ENCODE measurements around the gene BRD1.

The BRD1 gene

GRCh38 chr22:49827853-49828598, at the start of gene BRD1:
Gene BRD1 (minus strand): TSS chr22:49827873. CDS start chr22:49824317, 3,556 bp downstream.
- H3K27me3 Mint-ChIP-seq = no peaks in the 10 kb centered on the region
- H3K4me1 Mint-ChIP-seq = peaks cover 45% of the 10 kb centered on the region
- H3K4me3 Mint-ChIP-seq = peak within 1 kb of the TSS; percentile 92
- H3K27ac Mint-ChIP-seq = peak within 1 kb of the TSS; percentile 96
- peaks cover 6% of the 10 kb centered on the region for H3K36me3 Mint-ChIP-seq
- peaks cover 3% of the 10 kb centered on the region for H3K9me3 Mint-ChIP-seq

- H3K36me3 Mint-ChIP-seq = peaks cover 28% of the 10 kb centered on the region
These were observed 45.7 kb upstream of the BRD1 start for GRCh38 chr22:49873228-49873940.

GRCh38 chr22:49872347-49872746, 44.7 kb upstream of the BRD1 start:
- Mint-ChIP-seq H3K9me3 (no peaks in the 10 kb centered on the region), H3K36me3 (peaks cover 29% of the 10 kb centered on the region), H3K4me3 (no peak overlapping the region), H3K27me3 (no peaks in the 10 kb centered on the region), H3K27ac (no peak overlapping the region), H3K4me1 (peaks cover 70% of the 10 kb centered on the region)

More at GRCh38 chr22:49873228-49873940, 45.7 kb upstream of the BRD1 start:
- Mint-ChIP-seq H3K4me3 (no peak overlapping the region), H3K4me1 (peaks cover 64% of the 10 kb centered on the region), H3K27me3 (no peaks in the 10 kb centered on the region), H3K27ac (no peak overlapping the region), H3K9me3 (no peaks in the 10 kb centered on the region)

GRCh38 chr22:49871482-49871881, 43.8 kb upstream of the BRD1 start:
- H3K9me3 Mint-ChIP-seq = peaks cover 1% of the 10 kb centered on the region
- H3K36me3 Mint-ChIP-seq = peaks cover 36% of the 10 kb centered on the region
- no peak overlapping the region for H3K27ac Mint-ChIP-seq
- no peaks in the 10 kb centered on the region for H3K27me3 Mint-ChIP-seq
- H3K4me1 Mint-ChIP-seq = peaks cover 75% of the 10 kb centered on the region
- no peak overlapping the region for H3K4me3 Mint-ChIP-seq

GRCh38 chr22:49869845-49870712, 42.4 kb upstream of the BRD1 start:
- Mint-ChIP-seq H3K27ac (peak overlapping the region; percentile 80), H3K4me1 (peaks cover 76% of the 10 kb centered on the region), H3K27me3 (no peaks in the 10 kb centered on the region), H3K9me3 (peaks cover 10% of the 10 kb centered on the region), H3K36me3 (peaks cover 35% of the 10 kb centered on the region), H3K4me3 (no peak overlapping the region)

- Mint-ChIP-seq H3K27ac (peak overlapping the region; percentile 66), H3K4me1 (peaks cover 75% of the 10 kb centered on the region), H3K4me3 (no peak overlapping the region), H3K27me3 (no peaks in the 10 kb centered on the region), H3K36me3 (peaks cover 36% of the 10 kb centered on the region), H3K9me3 (peaks cover 10% of the 10 kb centered on the region)
These were observed 41.6 kb upstream of the BRD1 start for GRCh38 chr22:49869086-49869830.

- Mint-ChIP-seq H3K9me3 (peaks cover 10% of the 10 kb centered on the region), H3K4me1 (peaks cover 77% of the 10 kb centered on the region), H3K4me3 (no peak overlapping the region), H3K36me3 (peaks cover 36% of the 10 kb centered on the region), H3K27ac (no peak overlapping the region), H3K27me3 (no peaks in the 10 kb centered on the region)
These were observed 39.9 kb upstream of the BRD1 start for GRCh38 chr22:49867303-49868265.

GRCh38 chr22:49866646-49867045, 39.0 kb upstream of the BRD1 start:
- peaks cover 36% of the 10 kb centered on the region for H3K36me3 Mint-ChIP-seq
- no peaks in the 10 kb centered on the region for H3K27me3 Mint-ChIP-seq
- no peak overlapping the region for H3K4me3 Mint-ChIP-seq
- peaks cover 77% of the 10 kb centered on the region for H3K4me1 Mint-ChIP-seq
- H3K27ac Mint-ChIP-seq = peak overlapping the region; percentile 46
- peaks cover 10% of the 10 kb centered on the region for H3K9me3 Mint-ChIP-seq

- peaks cover 36% of the 10 kb centered on the region for H3K36me3 Mint-ChIP-seq
- H3K27ac Mint-ChIP-seq = peak overlapping the region; percentile 46
- no peak overlapping the region for H3K4me3 Mint-ChIP-seq
- peaks cover 10% of the 10 kb centered on the region for H3K9me3 Mint-ChIP-seq
- H3K4me1 Mint-ChIP-seq = peaks cover 82% of the 10 kb centered on the region
- no peaks in the 10 kb centered on the region for H3K27me3 Mint-ChIP-seq
These were observed 38.5 kb upstream of the BRD1 start for GRCh38 chr22:49866134-49866533.

- Mint-ChIP-seq H3K36me3 (peaks cover 31% of the 10 kb centered on the region), H3K9me3 (peaks cover 10% of the 10 kb centered on the region), H3K27ac (no peak overlapping the region), H3K4me1 (peaks cover 81% of the 10 kb centered on the region), H3K4me3 (no peak overlapping the region), H3K27me3 (no peaks in the 10 kb centered on the region)
These were observed 37.5 kb upstream of the BRD1 start for GRCh38 chr22:49865156-49865555.

GRCh38 chr22:49863931-49864330, 36.3 kb upstream of the BRD1 start:
- Mint-ChIP-seq H3K9me3 (peaks cover 10% of the 10 kb centered on the region), H3K27ac (peak overlapping the region; percentile 68), H3K36me3 (peaks cover 26% of the 10 kb centered on the region), H3K4me3 (peak overlapping the region; percentile 64), H3K4me1 (peaks cover 73% of the 10 kb centered on the region), H3K27me3 (no peaks in the 10 kb centered on the region)

- Mint-ChIP-seq H3K9me3 (peaks cover 10% of the 10 kb centered on the region), H3K4me3 (no peak overlapping the region), H3K4me1 (peaks cover 70% of the 10 kb centered on the region), H3K27ac (no peak overlapping the region), H3K27me3 (no peaks in the 10 kb centered on the region), H3K36me3 (peaks cover 24% of the 10 kb centered on the region)
These were observed 34.8 kb upstream of the BRD1 start for GRCh38 chr22:49862496-49862776.

- peaks cover 19% of the 10 kb centered on the region for H3K36me3 Mint-ChIP-seq
- no peaks in the 10 kb centered on the region for H3K27me3 Mint-ChIP-seq
- H3K9me3 Mint-ChIP-seq = peaks cover 10% of the 10 kb centered on the region
- no peak overlapping the region for H3K27ac Mint-ChIP-seq
- no peak overlapping the region for H3K4me3 Mint-ChIP-seq
- peaks cover 66% of the 10 kb centered on the region for H3K4me1 Mint-ChIP-seq
These were observed 34.2 kb upstream of the BRD1 start for GRCh38 chr22:49861642-49862495.

Measured in activated naive CD4-positive, alpha-beta T cell treated with anti-CD3 and anti-CD28 coated beads, Interleukin-2, amount 50 U/mL, for 24 hours (primary cell).